GM19455 (cell line): Measurements from ENCODE around the gene ARL4C.
A peak's percentile ranks its signal among the peaks of the same experiment; 100 is the strongest.

Source experiments
- ATAC-seq: cut with Tn5 transposase; IDR thresholded peaks from one replicate; pipeline ENCODE4 v1.9.1; 2021; ENCODE audit not compliant: unreplicated experiment

The ARL4C gene

DNA sequence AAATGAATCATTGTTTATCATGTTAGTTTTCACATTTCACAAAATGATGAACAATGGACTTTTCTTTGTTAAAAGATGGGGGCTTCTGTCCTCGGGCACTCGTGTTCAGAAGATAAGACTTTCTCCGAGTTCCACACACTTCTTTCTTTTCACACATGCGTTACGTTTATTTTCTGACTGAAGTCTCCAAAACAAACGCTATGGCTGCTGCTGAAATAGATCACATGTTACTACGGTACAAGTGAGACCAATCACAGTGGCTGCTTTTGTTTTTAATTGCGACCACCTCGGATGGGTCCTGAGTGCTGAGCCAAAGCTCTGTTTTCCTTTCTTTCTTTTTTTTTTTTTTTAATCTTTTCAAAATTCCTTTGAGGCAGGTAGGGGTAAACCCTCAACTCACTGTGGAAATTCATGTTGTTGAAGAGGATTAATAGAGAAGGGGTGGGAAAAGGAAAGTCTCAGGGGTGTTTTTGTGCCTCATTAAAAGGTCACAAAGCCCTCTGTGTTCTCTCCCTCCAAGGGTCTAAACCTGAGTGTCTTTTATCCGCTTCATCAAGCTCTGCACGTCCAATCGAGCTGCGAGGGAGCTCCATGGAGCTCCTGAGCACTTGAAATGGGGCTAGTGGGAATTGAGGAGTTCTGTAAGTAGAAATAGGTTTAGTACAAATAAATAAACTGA, 48.2 kb downstream of the ARL4C start:
- no peak for ATAC-seq

DNA sequence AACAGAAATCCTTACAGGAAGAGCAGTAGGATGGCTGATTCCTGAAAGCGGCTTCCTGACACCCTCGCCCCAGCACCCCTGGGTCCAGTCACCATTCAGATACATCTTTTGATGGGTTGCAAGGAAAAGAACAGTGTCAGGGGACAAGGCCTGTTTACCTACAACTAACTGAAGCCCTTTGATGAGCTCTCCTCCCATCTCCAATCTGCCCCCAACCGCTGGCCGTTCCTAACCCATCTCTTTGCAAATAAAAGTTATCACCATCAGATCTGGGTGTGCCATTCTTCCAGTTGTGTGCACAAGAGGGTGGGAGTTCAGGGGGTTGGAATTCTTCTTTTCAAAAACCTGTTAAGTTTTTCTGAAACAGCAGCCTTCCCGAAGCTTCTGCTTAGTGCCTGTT, 48.9 kb downstream of the ARL4C start:
- no peak for ATAC-seq

DNA sequence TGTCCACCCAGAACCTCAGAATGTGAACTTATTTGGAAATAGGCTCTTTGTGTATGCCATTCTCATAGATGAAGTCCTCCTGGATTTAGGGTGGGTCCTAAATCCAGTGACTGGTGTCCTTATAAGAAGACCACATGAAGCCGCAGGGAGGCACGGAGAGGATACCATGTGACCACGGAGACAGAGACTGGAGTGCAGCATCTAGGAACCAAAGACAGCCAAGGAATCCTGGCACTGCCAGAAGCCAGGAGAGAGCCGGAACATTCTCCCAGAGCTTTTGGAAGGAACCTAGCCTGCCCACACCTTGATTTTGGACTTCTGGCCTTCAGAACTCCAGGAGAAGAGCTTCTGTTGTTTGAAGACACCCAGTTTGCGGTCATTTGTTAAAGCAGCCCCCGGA, 49.7 kb downstream of the ARL4C start:
- ATAC-seq, result no peak

DNA sequence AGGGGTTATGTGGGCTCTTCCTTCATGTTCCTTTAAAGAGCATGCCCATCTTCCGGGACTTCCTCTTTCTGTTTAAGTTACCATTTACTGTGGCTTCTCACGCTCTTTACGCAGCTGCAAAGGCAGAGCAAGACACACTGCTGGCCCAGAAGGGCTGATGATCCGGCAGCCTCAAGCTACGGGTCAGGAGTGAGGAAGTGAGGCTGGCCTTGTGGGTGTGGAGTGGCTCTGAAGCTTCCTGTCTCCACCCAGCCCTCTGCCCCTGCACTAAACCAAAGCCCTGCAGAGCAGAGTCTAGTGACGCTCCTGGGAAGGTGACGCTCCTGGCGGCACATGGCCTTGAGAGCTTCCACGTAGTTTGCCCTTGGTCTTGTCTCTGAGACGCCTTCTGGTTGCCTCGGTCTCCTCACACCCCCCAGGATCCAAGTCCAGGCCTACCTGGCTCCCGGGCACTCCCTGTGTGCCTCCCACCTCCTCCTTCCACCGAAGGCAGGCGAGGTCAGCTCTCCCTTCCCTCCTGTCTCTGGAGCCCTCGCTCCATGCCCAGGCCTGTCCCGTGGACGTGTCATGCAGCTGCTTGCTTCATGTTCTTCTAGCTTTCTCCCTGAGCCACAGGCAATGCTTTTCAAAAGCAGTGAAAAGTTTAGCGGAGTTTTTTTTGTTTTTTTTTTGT, 50.3 kb downstream of the ARL4C start:
- peak; percentile 97 for ATAC-seq

DNA sequence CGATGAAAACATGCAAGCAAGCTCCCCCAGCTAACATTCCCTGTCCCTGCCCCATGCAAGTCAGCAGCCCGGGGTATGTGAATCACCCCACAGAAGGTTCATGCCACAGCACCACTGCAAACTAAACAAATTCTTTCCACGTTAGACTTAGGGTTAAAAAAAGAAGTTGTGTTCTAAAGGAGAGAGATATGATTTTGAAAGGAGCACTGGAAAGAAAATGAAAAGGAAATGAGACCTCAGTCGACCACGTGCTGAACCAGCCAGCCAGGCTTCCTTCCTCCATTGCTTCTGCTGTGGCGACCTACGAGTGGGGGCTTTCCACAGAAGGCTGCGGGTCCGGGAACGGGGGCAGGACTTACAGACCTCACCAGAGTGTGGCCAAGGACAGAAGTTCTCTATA, 52.0 kb downstream of the ARL4C start:
- no peak for ATAC-seq

DNA sequence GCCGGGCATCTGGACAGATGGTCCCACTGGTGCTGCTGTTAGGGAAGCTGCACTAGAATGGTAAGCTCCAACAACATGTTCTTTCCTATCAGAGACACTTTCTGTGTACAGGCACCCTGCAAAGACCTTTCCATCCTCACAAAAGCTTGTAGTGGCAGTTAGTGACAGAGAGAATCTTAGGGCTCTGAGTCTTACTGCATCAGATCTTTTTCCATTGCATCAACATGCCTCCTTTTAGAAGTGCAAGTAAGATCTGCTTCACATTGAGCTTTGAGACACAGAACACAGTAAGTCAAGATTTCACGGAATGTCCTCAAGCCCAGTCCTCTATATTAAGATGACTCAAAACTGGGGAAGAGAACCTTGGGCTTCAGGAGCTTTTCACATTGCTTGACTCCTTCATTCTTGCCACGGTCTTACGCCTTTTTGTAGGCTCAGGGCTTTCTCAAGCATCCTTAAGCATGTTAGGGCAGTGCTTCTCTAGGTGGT, 52.6 kb downstream of the ARL4C start:
- ATAC-seq, result no peak
